Fibroblast of lung (primary cell): ENCODE measurements around the gene SP6. TPM values are rescaled to one million over a fixed set of nuclear protein-coding genes. Genes with fewer than 3 reads are reported as not detected.
A peak's percentile ranks its signal among the peaks of the same experiment; 100 is the strongest.

Source experiments
- DNase-seq, 2 donors: peaks; one replicate each; pipeline versions ENCODE4 v3.0.0 to v3.0.0-alpha.2; 2010; ENCODE audit warnings: low read depth in 2 of 2
- H2AFZ ChIP-seq: 2 replicates; pipeline ENCODE4 v1.5.1; 2012; ENCODE audit warnings: low read length, control low read depth, inconsistent platforms
- H3K27ac ChIP-seq: 2 replicates; pipeline ENCODE4 v1.5.1; 2011; ENCODE audit warnings: low read length, control low read depth; ENCODE audit not compliant: insufficient read depth
- H3K27me3 ChIP-seq: 2 replicates; pipeline ENCODE4 v1.5.1; 2011; ENCODE audit warnings: mild to moderate bottlenecking, low read length; ENCODE audit not compliant: control insufficient read depth, insufficient read depth
- H3K36me3 ChIP-seq: 2 replicates; pipeline ENCODE4 v1.5.1; 2011; ENCODE audit warnings: low read length; ENCODE audit not compliant: control insufficient read depth, insufficient read depth
- H3K4me1 ChIP-seq: 2 replicates; pipeline ENCODE4 v1.5.1; 2011; ENCODE audit warnings: low read length; ENCODE audit not compliant: control insufficient read depth, insufficient read depth; ENCODE audit errors: extremely low read depth
- H3K4me2 ChIP-seq: 2 replicates; pipeline ENCODE4 v1.5.1; 2011; ENCODE audit warnings: low read length, control low read depth; ENCODE audit not compliant: insufficient read depth; ENCODE audit errors: extremely low read depth
- H3K4me3 ChIP-seq, 4 experiments: fragments of 200-600 bp in 1 of 4; sonication (generic) in 1 of 4; replicated peaks in 1 of 4; 2 replicates each; pipeline ENCODE4 v1.5.1; 2011 to 2016; ENCODE audit warnings: low read length in 4 of 4, low read depth in 3 of 4, mild to moderate bottlenecking in 3 of 4, control low read depth in 2 of 4, inconsistent platforms in 1 of 4, mixed read lengths in 1 of 4; ENCODE audit not compliant: insufficient read depth in 1 of 4; ENCODE audit errors: control extremely low read depth in 1 of 4
- H3K79me2 ChIP-seq: 2 replicates; pipeline ENCODE4 v1.5.1; 2012; ENCODE audit warnings: mild to moderate bottlenecking, low read length, inconsistent platforms; ENCODE audit not compliant: control insufficient read depth, insufficient read depth
- H3K9ac ChIP-seq: 2 replicates; pipeline ENCODE4 v1.5.1; 2011; ENCODE audit warnings: mild to moderate bottlenecking, low read length, control low read depth; ENCODE audit not compliant: insufficient read depth
- H3K9me3 ChIP-seq: 2 replicates; pipeline ENCODE4 v1.5.1; 2012; ENCODE audit warnings: low read depth, low read length; ENCODE audit not compliant: control insufficient read depth, insufficient read depth
- H4K20me1 ChIP-seq: 2 replicates; pipeline ENCODE4 v1.5.1; 2011; ENCODE audit warnings: low read length; ENCODE audit not compliant: control insufficient read depth, insufficient read depth; ENCODE audit errors: extremely low read depth
- CTCF ChIP-seq, 2 donors: IDR thresholded peaks in 1 of 2; conservative IDR thresholded peaks in 1 of 2; 1 replicate in 1 of 2; 2 replicates in 1 of 2; pipeline ENCODE4 v1.5.1; 2011 to 2012; ENCODE audit warnings: low read length in 2 of 2, control low read depth in 1 of 2, inconsistent platforms in 1 of 2, low read depth in 1 of 2, mild to moderate bottlenecking in 1 of 2
- EZH2 ChIP-seq: IDR thresholded peaks from 2 replicates; pipeline ENCODE4 v1.5.1; 2012; ENCODE audit warnings: low read length, control low read depth, mild to moderate bottlenecking; ENCODE audit errors: missing control alignments
- polyA plus RNA-seq, 2 donors: library from polyadenylated mRNA; depleted of rRNA in 1 of 2; stranded (reverse) in 1 of 2; unstranded in 1 of 2; fragments of >200 nt; gene quantifications; 2 replicates each; pipeline ENCODE4 v1.2.1, GENCODE V29; 2011 to 2012; ENCODE audit warnings: missing spikeins in 1 of 2
- total RNA-seq: library from RNA; depleted of rRNA; stranded (reverse); fragments of >200 nt; gene quantifications from 2 replicates; pipeline ENCODE4 v1.2.1, GENCODE V29; 2014

SP6 gene
- total and polyA plus RNA-seq, 2 donors (not counting 1 experiment from before 2014, with no cell fraction given): under 0.01 to 0.07 TPM

- H3K9me3 ChIP-seq: no peaks in the 10 kb centered on the region
- no peak overlapping the region for H3K4me2 ChIP-seq
- no peak overlapping the region for H3K9ac ChIP-seq
- H3K27me3 ChIP-seq: peaks cover 36% of the 10 kb centered on the region
- peak in 1 of 2 donors; percentile 27 for DNase-seq
- no peak overlapping the region for H3K27ac ChIP-seq
- H3K4me3 ChIP-seq: no peak overlapping the region
- no peaks in the 10 kb centered on the region for H3K79me2 ChIP-seq
- no peaks in the 10 kb centered on the region for H4K20me1 ChIP-seq
- H3K4me1 ChIP-seq: no peaks in the 10 kb centered on the region
- H2AFZ ChIP-seq: no peak overlapping the region
- no peak for TF ChIP-seq EZH2
- H3K36me3 ChIP-seq: no peaks in the 10 kb centered on the region
These were observed 24.3 kb upstream of the SP6 start for GRCh38 chr17:47875011-47875985.

- no peak overlapping the region for H2AFZ ChIP-seq
- H3K4me3 ChIP-seq: no peak overlapping the region
- H3K36me3 ChIP-seq: no peaks in the 10 kb centered on the region
- H3K4me2 ChIP-seq: no peak overlapping the region
- TF ChIP-seq EZH2 (no peak), CTCF (conservative IDR thresholded peaks at IDR 0.05 in 1 of 2, IDR thresholded peaks at IDR 0.05 in 1 of 2; ENCODE audit: low read depth in 1 of 2, low read length in 2 of 2) (no peak)
- H4K20me1 ChIP-seq: no peaks in the 10 kb centered on the region
- DNase-seq: no peak
- H3K4me1 ChIP-seq: no peaks in the 10 kb centered on the region
- H3K9ac ChIP-seq: no peak overlapping the region
- peaks cover 44% of the 10 kb centered on the region for H3K27me3 ChIP-seq
- no peaks in the 10 kb centered on the region for H3K79me2 ChIP-seq
- H3K9me3 ChIP-seq: no peaks in the 10 kb centered on the region
- no peak overlapping the region for H3K27ac ChIP-seq
These were observed 22.5 kb upstream of the SP6 start for GRCh38 chr17:47873200-47874090.

GRCh38 chr17:47872651-47873161 is 21.7 kb upstream of the SP6 start:
- Histone ChIP-seq H2AFZ (no peak overlapping the region), H3K79me2 (no peaks in the 10 kb centered on the region), H3K27me3 (peaks cover 38% of the 10 kb centered on the region), H3K9ac (no peak overlapping the region), H3K4me1 (no peaks in the 10 kb centered on the region), H3K4me2 (no peak overlapping the region), H3K27ac (no peak overlapping the region), H3K4me3 (no peak overlapping the region), H4K20me1 (no peaks in the 10 kb centered on the region), H3K36me3 (no peaks in the 10 kb centered on the region), H3K9me3 (no peaks in the 10 kb centered on the region)
- TF ChIP-seq CTCF (conservative IDR thresholded peaks at IDR 0.05 in 1 of 2, IDR thresholded peaks at IDR 0.05 in 1 of 2; ENCODE audit: low read depth in 1 of 2, low read length in 2 of 2) (no peak), EZH2 (no peak)
- peak in 1 of 2 donors; percentile 63 for DNase-seq
